Fibroblast of skin of scalp (primary cell): ENCODE measurements around the gene P4HA2.

Source experiments
- DNase-seq: peaks from one replicate; pipeline ENCODE4 v3.0.0-alpha.2; 2013

The P4HA2 gene

DNA sequence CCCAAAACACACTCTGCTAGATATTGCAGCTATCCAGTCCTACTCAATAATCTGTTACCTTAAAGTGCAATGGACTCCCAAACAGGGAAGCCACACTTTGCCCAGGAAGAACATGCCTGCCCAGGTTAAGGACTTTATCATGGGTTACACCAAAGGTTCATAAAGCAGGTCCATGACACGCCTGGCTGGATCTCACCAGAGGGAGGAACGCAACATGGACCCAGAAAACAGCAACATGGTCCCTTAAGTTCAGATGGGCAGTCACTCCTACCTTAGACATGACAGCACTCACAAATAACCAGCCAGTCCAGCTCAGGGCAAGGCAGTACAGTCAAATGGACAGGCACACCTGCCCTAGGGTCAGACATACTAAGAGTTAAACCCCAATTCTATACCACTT is 3.8 kb downstream of the P4HA2 start:
- DNase-seq = no peak

DNA sequence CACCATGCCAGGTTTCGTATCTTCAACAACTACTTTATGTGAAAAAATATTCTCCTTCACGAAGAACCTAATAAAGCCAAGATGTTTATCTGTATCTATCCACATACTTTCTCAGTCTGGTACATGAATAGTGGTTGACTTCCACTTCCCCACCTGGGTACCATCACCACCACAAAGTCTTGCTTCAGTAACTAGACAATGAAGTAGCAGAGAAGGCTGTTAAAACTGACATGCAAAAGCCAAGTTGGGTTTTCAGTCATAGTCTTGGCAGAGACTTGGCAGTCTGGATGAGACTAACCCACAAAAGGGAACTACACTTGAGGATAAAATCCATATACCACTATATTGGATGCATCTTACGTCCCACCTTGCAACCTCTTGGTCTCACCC is 5.0 kb downstream of the P4HA2 start:
- no peak for DNase-seq

DNA sequence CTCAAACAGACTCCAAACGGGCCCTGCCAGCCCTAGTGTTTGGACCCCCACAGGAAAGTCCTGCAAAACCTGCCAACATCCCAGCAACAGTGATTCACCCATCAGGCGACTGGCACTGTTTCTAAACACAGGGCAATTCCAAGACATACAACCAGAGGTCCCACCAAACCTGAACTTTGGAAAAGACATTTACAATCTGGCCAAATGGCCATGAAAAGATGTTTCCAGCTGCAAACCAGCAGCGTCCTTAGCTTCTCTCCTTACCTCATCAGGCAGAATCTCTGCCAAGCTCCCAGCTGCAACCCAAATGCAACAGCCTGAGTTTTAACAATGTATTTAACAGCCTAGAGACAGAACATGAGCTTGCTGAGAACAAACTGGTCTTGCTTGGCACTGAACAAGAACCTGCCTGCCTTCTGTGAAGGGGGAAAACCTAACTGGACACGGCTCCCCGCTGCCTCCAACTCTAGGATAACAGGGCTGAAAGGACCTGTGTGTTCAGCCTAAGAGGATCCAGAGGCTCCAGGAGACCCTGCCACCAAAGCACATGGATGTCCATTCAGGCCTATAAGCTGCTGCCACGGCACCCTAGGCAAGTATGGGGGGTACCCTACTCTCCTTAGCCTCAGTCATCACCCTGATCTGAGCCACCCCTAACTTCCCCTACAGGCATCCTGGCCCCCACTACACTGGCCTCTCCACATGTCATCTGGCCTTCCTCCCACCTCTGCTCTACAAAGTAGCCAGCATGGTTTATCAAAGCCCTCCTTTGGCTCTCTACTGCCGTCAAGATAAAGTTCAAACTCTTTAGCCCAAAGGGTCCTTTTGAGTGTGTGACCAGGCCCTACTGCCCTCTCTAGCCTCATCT is 5.6 kb downstream of the P4HA2 start:
- peak; percentile 26 for DNase-seq

DNA sequence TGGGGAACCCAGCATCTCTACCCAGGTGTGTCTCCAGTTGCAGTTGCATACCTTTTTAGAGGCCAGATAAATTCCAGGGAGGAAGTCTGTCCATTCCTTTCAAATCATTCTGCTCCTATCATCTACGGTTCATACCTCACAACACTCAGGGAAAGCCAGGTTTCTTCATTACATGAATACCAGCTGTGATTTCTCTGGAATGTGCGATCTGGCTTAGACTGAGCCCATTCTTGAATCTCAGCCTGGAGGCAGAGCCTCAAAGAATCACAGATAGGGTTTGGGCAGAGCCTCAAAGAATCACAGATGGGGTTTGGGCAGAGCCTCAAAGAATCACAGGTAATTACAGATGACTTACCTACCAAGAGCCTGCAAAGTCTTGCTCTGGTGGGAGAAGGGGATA is 7.2 kb downstream of the P4HA2 start:
- no peak for DNase-seq

GRCh38 chr5:132219981-132220380 is 7.7 kb downstream of the P4HA2 start:
- no peak for DNase-seq

GRCh38 chr5:132219289-132219970 is 8.2 kb downstream of the P4HA2 start:
- DNase-seq = no peak

- no peak for DNase-seq
These were observed 9.3 kb downstream of the P4HA2 start for GRCh38 chr5:132218321-132218720.

- DNase-seq = peak; percentile 98
These were observed 12.3 kb downstream of the P4HA2 start for GRCh38 chr5:132215329-132215728.

DNA sequence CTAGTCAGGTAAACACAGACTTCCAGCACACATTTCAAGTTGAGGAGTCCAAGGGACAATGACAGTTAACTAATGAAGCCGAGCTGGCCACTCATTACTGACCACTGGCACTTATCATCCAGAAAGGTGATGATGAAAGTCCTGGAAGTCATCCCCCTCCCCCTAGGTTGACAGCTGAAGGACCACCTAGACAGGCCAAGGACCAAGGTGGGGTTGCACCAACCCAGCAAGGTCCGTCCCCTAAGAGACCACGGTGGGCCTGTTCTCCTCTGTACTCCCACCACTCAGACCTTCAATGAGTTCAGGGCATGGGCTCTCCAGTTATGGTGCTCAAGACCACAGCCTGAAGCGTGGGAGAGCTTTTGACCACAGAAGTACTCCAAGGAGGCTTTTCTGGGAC is 13.2 kb downstream of the P4HA2 start:
- DNase-seq = no peak

GRCh38 chr5:132213666-132214065 is 14.0 kb downstream of the P4HA2 start:
- no peak for DNase-seq

- DNase-seq = peak; percentile 61
These were observed 15.9 kb downstream of the P4HA2 start for GRCh38 chr5:132211787-132212186.

DNA sequence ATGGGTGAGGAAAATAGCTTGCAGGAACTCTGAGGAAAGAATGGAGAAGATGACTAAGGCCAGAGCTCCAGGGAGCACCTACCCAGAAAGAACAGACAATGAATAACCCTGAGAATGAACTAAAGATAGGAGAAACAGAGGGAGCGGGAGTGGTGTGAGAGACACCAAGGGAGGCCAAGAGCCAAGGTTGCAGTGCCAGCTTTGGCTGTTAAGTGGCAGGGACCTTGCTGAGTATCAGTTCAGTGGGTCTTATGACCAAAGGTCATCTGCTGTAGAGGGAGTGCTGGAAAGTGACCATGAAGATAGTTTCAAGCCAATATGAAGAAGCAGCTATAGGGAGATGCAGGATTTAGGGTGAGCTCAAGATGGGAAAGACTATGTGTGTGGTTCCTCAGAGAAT is 16.7 kb downstream of the P4HA2 start:
- no peak for DNase-seq

GRCh38 chr5:132209901-132210545 is 17.6 kb downstream of the P4HA2 start:
- no peak for DNase-seq

DNA sequence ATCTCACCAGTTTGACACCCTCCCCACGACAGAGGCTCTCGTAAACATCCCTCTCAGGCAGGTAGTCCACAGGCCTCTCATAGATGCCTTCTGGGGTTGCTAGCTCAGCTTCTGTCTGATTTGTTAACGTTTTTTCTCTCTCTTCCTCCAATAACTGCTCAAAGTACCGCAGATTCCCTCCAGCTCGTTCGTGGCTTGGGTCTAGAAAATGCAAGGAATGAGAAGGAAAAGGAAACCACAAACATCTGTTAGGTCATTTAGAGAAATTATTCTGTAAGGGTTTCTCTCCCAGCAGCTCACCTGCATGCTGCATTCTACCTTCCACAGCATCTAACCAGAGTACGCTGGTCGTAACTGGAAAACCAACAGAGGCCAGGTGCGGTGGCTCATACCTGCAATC is 18.5 kb downstream of the P4HA2 start:
- DNase-seq = peak; percentile 51

DNA sequence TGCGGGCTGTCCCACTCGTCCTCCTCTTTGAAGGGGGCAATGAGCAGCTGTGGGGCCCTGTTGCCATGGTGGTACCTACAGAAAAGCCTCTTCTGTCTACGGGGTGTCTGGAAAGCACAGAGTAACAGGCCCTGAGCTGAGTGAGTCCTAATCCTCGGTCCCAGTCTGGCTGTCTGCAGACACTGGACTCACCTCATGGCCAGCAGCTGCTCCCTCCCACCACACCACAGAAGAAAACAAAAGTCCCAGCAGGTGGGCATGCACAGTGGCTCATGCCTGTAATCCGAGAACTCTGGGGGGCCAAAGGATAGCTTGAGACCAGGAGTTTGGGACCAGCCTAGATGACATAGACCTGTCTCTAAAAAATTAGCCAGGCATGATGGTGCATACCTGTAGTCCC is 19.9 kb downstream of the P4HA2 start:
- DNase-seq = no peak

GRCh38 chr5:132206782-132207181 is 20.9 kb downstream of the P4HA2 start:
- no peak for DNase-seq

- DNase-seq = peak; percentile 30
These were observed 22.1 kb downstream of the P4HA2 start for GRCh38 chr5:132205385-132206125.

DNA sequence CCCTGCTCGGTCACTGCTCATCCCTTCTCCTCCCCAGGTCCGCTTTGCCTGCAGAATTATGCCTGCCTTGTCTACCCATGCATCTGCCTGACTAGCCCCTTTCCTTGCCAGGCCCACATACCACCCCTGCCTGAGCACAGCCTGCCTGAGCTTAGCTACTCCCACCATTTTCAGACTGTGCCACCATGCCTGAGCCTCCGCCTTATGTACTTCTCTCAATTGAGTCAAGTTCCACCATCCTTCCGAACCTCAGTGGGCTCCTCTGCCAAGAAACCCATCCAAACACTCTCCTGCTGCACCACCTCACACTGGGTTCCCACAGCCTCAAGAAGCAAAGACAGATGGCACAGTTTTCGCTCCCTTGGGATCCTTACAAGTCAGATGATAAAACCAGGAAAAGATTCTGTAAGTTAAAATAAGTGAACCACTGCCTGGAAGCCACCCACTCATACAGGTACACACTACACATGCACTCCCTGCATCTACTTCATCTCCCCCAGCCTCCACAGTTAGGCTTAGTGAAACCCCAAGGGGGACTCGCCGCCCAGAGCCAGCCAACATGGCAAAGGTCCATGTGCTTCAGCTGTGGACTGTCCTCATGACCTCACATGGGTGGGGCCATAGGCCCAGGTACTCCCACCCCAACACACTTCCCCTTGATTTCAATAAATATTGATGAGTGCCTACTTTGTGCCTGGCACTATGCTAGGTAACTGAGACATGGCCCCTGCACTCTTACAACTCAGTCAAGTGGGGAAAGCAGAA is 23.1 kb downstream of the P4HA2 start:
- no peak for DNase-seq

- DNase-seq = no peak
These were observed 23.7 kb downstream of the P4HA2 start for GRCh38 chr5:132203916-132204315.

- DNase-seq = no peak
These were observed 24.2 kb downstream of the P4HA2 start for GRCh38 chr5:132203464-132203818.

DNA sequence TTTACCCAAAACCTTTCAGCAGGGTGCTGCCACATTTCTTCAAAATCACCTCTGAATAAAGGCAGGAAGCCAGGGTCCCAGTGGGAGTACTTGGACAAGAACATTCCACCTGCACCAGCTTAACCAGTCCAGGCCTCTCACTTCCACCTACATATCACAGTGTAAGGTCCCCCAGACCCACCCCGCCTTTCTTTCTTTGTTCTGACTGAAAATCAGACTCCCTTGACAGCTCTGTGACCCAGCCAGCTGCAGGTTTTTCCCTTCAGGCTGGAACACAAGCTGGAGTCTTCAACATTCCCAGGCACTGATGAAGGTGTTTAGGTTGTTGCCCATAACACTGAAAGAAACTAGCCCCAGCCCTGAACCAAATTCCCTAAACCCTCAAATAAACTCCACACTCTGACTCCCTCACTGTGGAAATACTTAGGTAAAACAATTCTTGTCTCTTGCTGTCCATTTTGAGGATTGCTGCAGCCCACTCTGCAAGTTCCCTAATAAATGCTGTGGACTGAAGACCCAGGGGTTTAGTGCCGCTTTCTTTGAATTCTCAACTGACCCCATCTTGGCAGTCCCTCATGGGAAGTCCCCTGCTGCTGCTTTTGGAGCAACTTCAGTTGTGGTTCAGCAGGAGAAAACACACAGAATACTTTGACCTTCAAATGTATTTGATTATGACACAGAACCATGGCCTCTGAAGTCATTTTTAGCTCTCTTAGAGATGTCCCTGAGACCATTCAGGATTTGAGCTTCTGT is 24.8 kb downstream of the P4HA2 start:
- DNase-seq = no peak
